IMR-90 (cell line): ENCODE results near the gene ZNF3. TPM values are rescaled to one million over a fixed set of nuclear protein-coding genes. Genes with fewer than 3 reads are reported as not detected.

Source experiments
- ATAC-seq: fragments of 200-7000 bp; cut with Tn5 transposase; 2 replicates; pipeline ENCODE4 v1.9.1; 2020; ENCODE audit warnings: low read depth, mild to moderate bottlenecking, moderate library complexity
- BruUV-seq: library from RNA; stranded (reverse); fragments of 400-500 nt; replicated peaks from 2 replicates; lab custom pipeline; 2021; lab: Mats Ljungman, UMichigan
- CTCF ChIA-PET: fragments of 300-600 bp; formaldehyde crosslinking; extraction: SDS; loops from one replicate; lab custom pipeline; 2021; ENCODE audit warnings: antibody characterized with exemption; lab: Yijun Ruan, JAX
- POLR2A ChIA-PET: fragments of 300-600 bp; sonication (Branson Sonifier 250); formaldehyde crosslinking; loops from one replicate; lab custom pipeline; 2022; ENCODE audit warnings: antibody characterized with exemption; ENCODE audit not compliant: unreplicated experiment; lab: Charles Lee
- DNase-seq: peaks from one replicate; pipeline ENCODE4 v3.0.0; 2013
- H2AFZ ChIP-seq: replicated peaks from 2 replicates; pipeline ENCODE3; 2013; ENCODE audit warnings: low read length, mild to moderate bottlenecking; ENCODE audit not compliant: poor library complexity
- H2AK5ac ChIP-seq: 2 replicates; pipeline ENCODE4 v1.6.1; 2013; ENCODE audit warnings: low read depth, low read length, inconsistent platforms
- H2AK9ac ChIP-seq: replicated peaks from 2 replicates; pipeline ENCODE3; 2013; ENCODE audit warnings: mild to moderate bottlenecking, low read depth, low read length, moderate library complexity; ENCODE audit not compliant: poor library complexity
- H2BK120ac ChIP-seq: 2 replicates; pipeline ENCODE4 v1.6.1; 2013; ENCODE audit warnings: low read depth, low read length, inconsistent platforms
- H2BK15ac ChIP-seq: 3 replicates; pipeline ENCODE4 v1.6.1; 2013; ENCODE audit warnings: low read depth, low read length, inconsistent platforms
- H2BK20ac ChIP-seq: 2 replicates; pipeline ENCODE4 v1.6.1; 2013; ENCODE audit warnings: low read depth, mild to moderate bottlenecking, inconsistent platforms, low read length, moderate library complexity
- H2BK5ac ChIP-seq: 2 replicates; pipeline ENCODE4 v1.6.1; 2013; ENCODE audit warnings: mild to moderate bottlenecking, low read depth, low read length, inconsistent platforms; ENCODE audit not compliant: poor library complexity, severe bottlenecking
- H3K14ac ChIP-seq: replicated peaks from 2 replicates; pipeline ENCODE4 v1.6.1; 2013; ENCODE audit warnings: low read depth, low read length, inconsistent platforms
- H3K18ac ChIP-seq: 2 replicates; pipeline ENCODE4 v1.6.1; 2013; ENCODE audit warnings: low read depth, low read length, control low read depth
- H3K23ac ChIP-seq: 2 replicates; pipeline ENCODE4 v1.6.1; 2013; ENCODE audit warnings: low read depth, low read length, inconsistent platforms
- H3K27ac ChIP-seq: 2 replicates; pipeline ENCODE4 v1.5.1; 2013; ENCODE audit warnings: mild to moderate bottlenecking, control low read depth, low read length; ENCODE audit not compliant: insufficient read depth
- H3K27me3 ChIP-seq: 2 replicates; pipeline ENCODE4 v1.6.1; 2013; ENCODE audit warnings: low read length; ENCODE audit not compliant: control insufficient read depth, insufficient read depth
- H3K36me3 ChIP-seq: 2 replicates; pipeline ENCODE4 v1.6.1; 2013; ENCODE audit warnings: low read length, mixed read lengths; ENCODE audit not compliant: control insufficient read depth, insufficient read depth
- H3K4ac ChIP-seq: 2 replicates; pipeline ENCODE4 v1.6.1; 2013; ENCODE audit warnings: low read depth, low read length, inconsistent platforms
- H3K4me1 ChIP-seq: 2 replicates; pipeline ENCODE4 v1.6.1; 2013; ENCODE audit warnings: low read length, mixed read lengths; ENCODE audit not compliant: control insufficient read depth, insufficient read depth
- H3K4me2 ChIP-seq: 2 replicates; pipeline ENCODE4 v1.6.1; 2013; ENCODE audit warnings: low read depth, mild to moderate bottlenecking, control low read depth, low read length, moderate library complexity
- H3K4me3 ChIP-seq: 2 replicates; pipeline ENCODE4 v1.5.1; 2013; ENCODE audit warnings: low read depth, mild to moderate bottlenecking, control low read depth, low read length, moderate library complexity; ENCODE audit not compliant: insufficient read depth
- H3K56ac ChIP-seq: 2 replicates; pipeline ENCODE4 v1.6.1; 2013; ENCODE audit warnings: low read length, inconsistent platforms; ENCODE audit not compliant: insufficient read depth; ENCODE audit errors: extremely low read depth
- H3K79me1 ChIP-seq, 2 experiments: 2 replicates each; pipeline ENCODE4 v1.6.1; 2013; ENCODE audit warnings: low read length in 2 of 2, inconsistent platforms in 1 of 2, low read depth in 1 of 2
- H3K9ac ChIP-seq: 2 replicates; pipeline ENCODE4 v1.6.1; 2013; ENCODE audit warnings: low read depth, low read length, control low read depth
- H3K9me1 ChIP-seq: 2 replicates; pipeline ENCODE4 v1.6.1; 2013; ENCODE audit warnings: low read length, inconsistent platforms; ENCODE audit not compliant: insufficient read depth
- H3K9me3 ChIP-seq: 2 replicates; pipeline ENCODE4 v1.6.1; 2013; ENCODE audit warnings: low read length; ENCODE audit not compliant: control insufficient read depth, insufficient read depth
- H4K20me1 ChIP-seq: 2 replicates; pipeline ENCODE4 v1.6.1; 2013; ENCODE audit warnings: low read length, inconsistent platforms; ENCODE audit not compliant: insufficient read depth
- H4K5ac ChIP-seq: 2 replicates; pipeline ENCODE4 v1.6.1; 2013; ENCODE audit warnings: mild to moderate bottlenecking, low read depth, low read length, control low read depth
- H4K8ac ChIP-seq, 2 experiments: 2 replicates each; pipeline ENCODE4 v1.6.1; 2013; ENCODE audit warnings: low read depth in 2 of 2, low read length in 2 of 2, control low read depth in 1 of 2, inconsistent platforms in 1 of 2
- H4K91ac ChIP-seq: 2 replicates; pipeline ENCODE4 v1.6.1; 2013; ENCODE audit warnings: low read depth, low read length, inconsistent platforms; ENCODE audit not compliant: insufficient read depth
- BHLHE40 ChIP-seq: fragments of 150-350 bp; IDR thresholded peaks from 2 replicates; pipeline ENCODE4 v1.6.1; 2016; ENCODE audit warnings: mild to moderate bottlenecking, low read depth, low read length
- CEBPB ChIP-seq: IDR thresholded peaks from 2 replicates; pipeline ENCODE4 v1.6.1; 2012; ENCODE audit warnings: low read depth, low read length, improper control_type of control experiment
- CTCF ChIP-seq: conservative IDR thresholded peaks from 2 replicates; pipeline ENCODE4 v1.5.1; 2012; ENCODE audit warnings: mild to moderate bottlenecking, low read depth, low read length, improper control_type of control experiment
- ELK1 ChIP-seq: fragments of 150-350 bp; IDR thresholded peaks from 2 replicates; pipeline ENCODE4 v1.6.1; 2016; ENCODE audit warnings: low read depth, mild to moderate bottlenecking, low read length, moderate library complexity, borderline replicate concordance
- FOS ChIP-seq: fragments of 150-350 bp; IDR thresholded peaks from 2 replicates; pipeline ENCODE4 v1.6.1; 2016; ENCODE audit warnings: low read depth, low read length
- MAFK ChIP-seq: IDR thresholded peaks from 2 replicates; pipeline ENCODE4 v1.6.1; 2012; ENCODE audit warnings: low read depth, low read length, improper control_type of control experiment
- MAZ ChIP-seq: IDR thresholded peaks from 2 replicates; pipeline ENCODE4 v1.6.1; 2012; ENCODE audit warnings: low read depth, mild to moderate bottlenecking, low read length, improper control_type of control experiment, moderate library complexity, borderline replicate concordance
- MXI1 ChIP-seq: IDR thresholded peaks from 2 replicates; pipeline ENCODE4 v1.6.1; 2012; ENCODE audit warnings: low read depth, mild to moderate bottlenecking, low read length, moderate library complexity, borderline replicate concordance
- NFE2L2 ChIP-seq: fragments of 150-350 bp; IDR thresholded peaks from 2 replicates; pipeline ENCODE4 v1.6.1; 2016; ENCODE audit warnings: low read depth, mild to moderate bottlenecking, low read length
- POLR2A ChIP-seq: IDR thresholded peaks from 2 replicates; pipeline ENCODE4 v1.6.1; 2012; ENCODE audit warnings: mild to moderate bottlenecking, low read depth, low read length
- RCOR1 ChIP-seq: IDR thresholded peaks from 2 replicates; pipeline ENCODE4 v1.6.1; 2012; ENCODE audit warnings: mild to moderate bottlenecking, low read length, improper control_type of control experiment; ENCODE audit not compliant: insufficient replicate concordance
- RFX5 ChIP-seq: IDR thresholded peaks from 2 replicates; pipeline ENCODE4 v1.8.0; 2012; ENCODE audit warnings: low read depth, mild to moderate bottlenecking, low read length, moderate library complexity
- SMC3 ChIP-seq: fragments of 150-350 bp; IDR thresholded peaks from 2 replicates; pipeline ENCODE4 v1.6.1; 2016; ENCODE audit warnings: low read depth, mild to moderate bottlenecking, antibody characterized with exemption, low read length, moderate library complexity
- USF2 ChIP-seq: fragments of 150-350 bp; IDR thresholded peaks from 2 replicates; pipeline ENCODE4 v1.6.1; 2017; ENCODE audit warnings: mild to moderate bottlenecking, antibody characterized with exemption, low read length, low read depth
- WGBS, 2 experiments: methylation state at CpG; one replicate each; pipeline versions ENCODE4 v1.1.5 to v1.1.7; 2013; ENCODE audit warnings: missing lambda C conversion rate in 2 of 2; ENCODE audit not compliant: insufficient read length in 1 of 2; ENCODE audit errors: extremely low coverage in 2 of 2; 5-methylcytosine and 5-hydroxymethylcytosine counted together
- dilution Hi-C: fragments of 300-500 bp; cut with HindIII; formaldehyde crosslinking; loops from one replicate; pipeline ENCODE4 v1.14.3; 2018; ENCODE audit warnings: low sequenced_read_pairs; ENCODE audit not compliant: unreplicated experiment
- in situ Hi-C: fragments of 300-500 bp; cut with MboI; formaldehyde crosslinking; loops from 3 replicates; pipeline ENCODE4 v1.14.3; 2019; ENCODE audit warnings: low sequenced_read_pairs, inconsistent platforms, mixed read lengths
- intact Hi-C: fragments of 100-400 bp; cut with micrococcal nuclease; formaldehyde crosslinking; loops from 2 replicates; pipeline ENCODE4 v1.10.0; 2022
- polyA plus RNA-seq, 3 experiments: library from polyadenylated mRNA; depleted of rRNA; stranded (reverse); fragments of >200 nt; gene quantifications; 2 replicates each; pipeline ENCODE4 v1.2.3, GENCODE V29; 2012; ENCODE audit warnings: low replicate concordance in 1 of 3
- total RNA-seq: library from RNA; depleted of rRNA; stranded (reverse); fragments of >200 nt; gene quantifications from 2 replicates; pipeline ENCODE4 v1.2.3, GENCODE V29; 2012

ZNF3 gene
- total and polyA plus RNA-seq, 2 of the 4 experiments (the other 2 are of a cell fraction), result 24.8 to 30.8 TPM

GRCh38 chr7:100099452-100099851 is 17.9 kb upstream of the ZNF3 start:
- TF ChIP-seq MAFK, result no peak
- TF ChIP-seq SMC3, result no peak
- no peak for TF ChIP-seq MXI1
- no peak for TF ChIP-seq POLR2A
- no peak for TF ChIP-seq USF2
- no peak for TF ChIP-seq RCOR1
- no peak for TF ChIP-seq CEBPB
- no peak for TF ChIP-seq ELK1
- no peak for TF ChIP-seq MAZ
- TF ChIP-seq NFE2L2, result no peak
- TF ChIP-seq BHLHE40, result no peak
- TF ChIP-seq FOS, result no peak
- no peak for TF ChIP-seq RFX5
- TF ChIP-seq CTCF, result no peak
- H3K18ac ChIP-seq, result no peak overlapping the region
- peaks cover 5% of the 10 kb centered on the region; the same call in 1 of the 2 replicates for H3K9me1 ChIP-seq
- CTCF ChIA-PET, result no interaction called here
- no peaks in the 10 kb centered on the region for H3K9me3 ChIP-seq
- 77% methylated on average over 12 of the region's 12 CpGs; no CpG with 5 or more reads in 1 of the 2 experiments for WGBS, 2 experiments
- H3K4me3 ChIP-seq, result peak overlapping the region; percentile 54
- no peak for DNase-seq
- peaks cover 15% of the 10 kb centered on the region for H3K4me1 ChIP-seq
- POLR2A ChIA-PET, result no interaction called here
- no peak overlapping the region for H2BK5ac ChIP-seq
- H2AK9ac ChIP-seq, result peak overlapping the region; percentile 77
- H3K79me1 ChIP-seq, result peaks cover 33 to 70% of the 10 kb centered on the region in 2 experiments
- peak overlapping the region; percentile 74 for H3K14ac ChIP-seq
- H3K4ac ChIP-seq, result peak overlapping the region; percentile 72
- no peak overlapping the region for H2BK120ac ChIP-seq
- peaks cover 46% of the 10 kb centered on the region for H3K36me3 ChIP-seq
- peaks cover 7% of the 10 kb centered on the region; the same call in 1 of the 2 replicates for H4K20me1 ChIP-seq
- H4K91ac ChIP-seq, result 0 out of 2 replicates have a peak overlapping the region, but pooled peaks have one; percentile 36
- intact Hi-C loops, result no loop called here
- dilution Hi-C loops, result no loop called here
- peak overlapping the region; percentile 75 for H3K9ac ChIP-seq
- H4K5ac ChIP-seq, result no peak overlapping the region
- H2AFZ ChIP-seq, result no peak overlapping the region
- no peak for ATAC-seq
- peak overlapping the region; percentile 6 for H2AK5ac ChIP-seq
- H2BK20ac ChIP-seq, result no peak overlapping the region
- H3K27ac ChIP-seq, result peak overlapping the region; percentile 24; the same call in 1 of the 2 replicates
- H3K23ac ChIP-seq, result peak overlapping the region; percentile 65; the same call in 1 of the 2 replicates
- peak overlapping the region in 1 of 2 experiments; percentile 19; a peak in 1 of 4 replicates for H4K8ac ChIP-seq
- H3K4me2 ChIP-seq, result peak overlapping the region; percentile 85
- no TSS peak for BruUV-seq
- in situ Hi-C loops, result no loop called here
- H3K56ac ChIP-seq, result no peak overlapping the region; the same call in 1 of the 2 replicates
- no peaks in the 10 kb centered on the region for H3K27me3 ChIP-seq
- no peak overlapping the region for H2BK15ac ChIP-seq
